Activated CD4-positive, alpha-beta T cell treated with anti-CD3 and anti-CD28 coated beads, Interleukin-2, Interleukin-4, amounts not matched to agents 100 ng/mL and 50 ng/mL, durations not matched to agents 16 hours and 8 hours (primary cell): ENCODE data around the gene C1orf167.

Experiments
- DNase-seq: peaks from one replicate; pipeline ENCODE4 v3.0.0-alpha.2; 2020; ENCODE audit warnings: low spot score

Gene C1orf167

DNA sequence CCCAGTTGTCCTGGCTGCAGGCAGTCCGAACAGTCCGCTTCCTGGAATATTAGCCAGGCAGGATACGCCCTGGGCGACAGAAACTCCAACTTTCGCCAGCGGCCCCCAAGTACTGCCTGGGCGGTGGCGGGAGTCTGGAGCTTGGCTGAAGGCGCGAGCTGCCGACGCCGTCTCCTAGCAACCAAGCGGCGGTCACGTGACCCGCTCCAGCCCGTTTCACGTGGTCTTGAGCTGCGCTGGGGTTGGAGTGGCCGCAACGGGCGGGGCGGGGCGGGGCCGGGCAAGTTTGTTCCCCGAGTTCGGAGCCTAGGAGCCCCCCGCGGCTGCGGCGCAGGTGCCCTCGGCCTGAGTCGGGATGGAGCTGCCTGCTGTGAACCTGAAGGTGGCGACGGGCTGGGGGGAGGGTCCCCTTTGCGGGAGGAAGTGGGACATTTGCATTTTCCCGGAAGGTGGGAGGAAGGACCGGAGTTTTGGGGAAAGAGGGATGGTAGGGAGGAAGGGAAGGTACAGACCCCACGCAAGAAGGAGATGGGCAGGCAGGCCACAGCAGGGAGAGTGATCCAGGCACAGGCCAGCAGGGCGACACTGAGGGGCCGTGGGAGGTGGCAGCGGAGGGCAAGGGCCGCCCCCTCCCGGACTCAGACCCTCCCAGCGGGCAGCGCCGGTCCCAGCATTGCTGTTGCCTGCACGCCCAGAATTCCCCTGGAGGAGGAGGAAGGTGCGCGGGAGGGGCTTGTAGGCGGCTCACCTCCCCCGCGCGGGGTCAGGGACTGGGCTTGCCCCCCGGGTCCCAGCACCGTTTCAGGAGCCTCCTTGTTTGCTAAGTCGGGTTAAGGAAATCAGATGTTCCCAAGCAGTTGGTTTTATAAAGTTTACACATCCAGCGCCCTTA, 25.9 kb upstream of the C1orf167 start, which contains the start of gene AGTRAP:
TSS of gene AGTRAP (plus strand) at position 283 of the 892 bp plus-strand sequence. CDS start at position 356, 73 bp downstream.
- peak; percentile 92 for DNase-seq

DNA sequence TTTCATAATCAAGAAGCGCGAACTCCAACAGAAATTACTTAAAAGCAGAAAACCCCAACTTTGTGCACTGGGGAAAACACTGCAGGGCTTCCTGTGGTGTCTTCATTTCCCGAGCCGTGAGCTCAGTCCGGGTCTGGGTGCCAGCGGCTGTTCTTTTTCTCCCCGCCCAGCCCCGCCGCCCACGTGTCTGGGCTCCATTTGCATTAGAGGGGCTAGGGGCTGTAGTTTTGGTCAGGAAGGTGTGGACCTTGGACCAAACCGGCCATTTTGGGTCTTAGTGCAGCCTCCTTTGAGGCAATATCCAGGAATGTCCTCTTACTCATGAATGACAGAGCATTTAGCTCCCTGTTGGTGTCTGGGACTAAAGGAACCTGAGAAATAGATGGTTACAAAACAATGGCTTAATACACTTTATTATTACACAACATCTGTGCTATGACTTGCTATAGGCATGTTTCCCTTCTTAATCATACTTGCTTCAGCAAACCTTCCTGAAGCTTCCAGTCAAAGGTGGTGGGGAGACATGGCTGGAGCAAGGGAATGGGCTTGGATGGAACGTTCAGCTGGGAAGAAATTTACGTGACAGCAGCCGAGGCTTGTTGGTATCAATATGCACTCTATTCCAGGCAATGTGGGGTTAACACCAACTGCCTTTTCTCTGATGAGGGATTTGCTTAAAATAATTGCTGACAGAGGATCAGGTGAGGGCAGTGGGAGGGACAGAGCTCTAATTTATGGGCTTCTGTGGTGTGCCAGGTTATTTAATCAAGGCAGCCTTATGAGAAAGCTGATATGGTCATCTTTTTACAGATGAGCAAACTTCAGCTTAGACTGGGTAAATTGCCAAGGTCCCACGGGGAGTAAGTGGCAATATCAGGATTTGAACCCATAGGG, 25.0 kb upstream of the C1orf167 start:
- peak; percentile 59 for DNase-seq

DNA sequence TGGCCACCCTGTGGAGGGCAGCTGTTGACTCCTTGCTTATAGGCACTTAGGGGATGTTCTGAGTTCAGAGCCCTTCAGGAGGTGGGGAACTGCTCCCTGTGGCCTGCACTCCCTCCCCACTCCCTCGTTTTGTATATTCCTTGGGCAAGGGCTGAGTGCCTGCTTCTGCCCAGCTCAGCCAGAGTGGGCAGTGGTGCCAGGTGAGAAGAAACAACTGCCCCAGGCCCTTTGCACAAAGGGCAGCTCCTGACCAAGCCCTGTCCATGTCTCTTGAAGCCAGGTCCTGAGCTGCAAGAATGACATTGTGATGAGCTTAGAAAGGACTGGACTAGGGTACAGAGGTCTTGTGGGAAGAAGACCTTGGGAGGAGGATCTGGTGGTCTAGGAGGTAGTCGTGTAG, 23.9 kb upstream of the C1orf167 start:
- DNase-seq, result no peak

DNA sequence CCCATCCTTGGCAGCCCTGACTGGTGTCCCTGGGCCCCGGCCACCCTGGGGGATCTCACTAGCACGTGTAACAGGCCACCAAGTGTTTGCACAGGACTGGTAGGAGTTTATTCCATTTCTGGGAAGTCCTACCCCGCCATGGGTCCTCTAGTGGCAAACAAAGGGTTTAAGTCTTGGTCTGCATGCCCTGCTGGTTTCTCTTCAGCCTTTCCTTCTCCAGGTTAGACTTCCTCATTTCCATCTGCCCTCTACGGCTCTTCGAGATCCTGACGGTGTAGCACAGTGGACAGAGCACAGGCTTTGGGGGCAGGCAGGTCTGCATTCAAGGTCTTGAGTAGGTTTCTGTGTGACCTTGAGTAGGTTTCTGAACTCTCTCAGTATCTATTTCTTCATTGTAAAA, 23.2 kb upstream of the C1orf167 start:
- DNase-seq, result no peak

DNA sequence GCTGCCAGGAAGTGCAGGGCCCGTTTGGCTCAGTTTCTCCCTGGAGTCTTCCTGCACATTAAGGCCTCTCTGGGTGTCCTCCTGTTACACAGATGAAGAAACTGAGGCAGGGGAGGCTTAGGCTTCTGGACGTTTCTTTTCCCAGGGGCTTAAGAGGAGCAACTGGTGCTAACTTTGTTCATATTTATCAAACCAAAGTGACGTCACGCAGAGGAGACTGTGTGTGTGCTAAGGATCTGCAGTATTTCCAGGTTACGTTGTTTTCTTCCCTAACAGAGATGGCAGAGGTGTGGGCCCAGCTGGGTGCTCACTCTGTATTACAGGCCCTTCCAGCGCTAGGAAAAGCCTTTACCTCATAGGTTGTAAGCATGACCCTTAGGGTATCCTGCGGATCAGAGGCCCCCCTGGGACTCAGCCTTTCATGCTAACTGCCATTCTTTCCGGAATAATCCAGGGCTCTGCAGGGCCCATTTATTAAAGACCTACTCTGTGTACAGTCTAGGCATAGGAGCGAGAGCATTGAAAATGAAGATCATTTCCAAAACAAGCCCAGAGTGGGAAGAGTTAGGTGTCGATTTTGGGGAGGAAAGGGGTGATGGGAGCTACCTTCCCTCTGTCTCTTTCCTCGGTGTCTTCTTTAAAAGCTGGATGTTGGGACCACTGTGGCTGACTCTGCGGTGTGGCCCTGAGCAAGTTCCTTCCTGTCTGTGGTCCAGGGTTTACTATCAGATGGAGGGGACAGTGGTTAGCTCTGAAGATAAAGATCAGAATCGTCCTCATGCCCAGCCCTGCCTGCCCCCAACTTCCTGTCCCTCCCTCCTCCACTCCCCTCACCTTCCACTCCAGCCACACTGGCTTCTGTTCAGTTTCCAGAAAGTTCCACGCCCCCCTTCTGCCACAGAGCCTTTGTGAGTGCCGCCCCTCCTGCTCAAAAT, 21.5 kb upstream of the C1orf167 start:
- peak; percentile 73 for DNase-seq

DNA sequence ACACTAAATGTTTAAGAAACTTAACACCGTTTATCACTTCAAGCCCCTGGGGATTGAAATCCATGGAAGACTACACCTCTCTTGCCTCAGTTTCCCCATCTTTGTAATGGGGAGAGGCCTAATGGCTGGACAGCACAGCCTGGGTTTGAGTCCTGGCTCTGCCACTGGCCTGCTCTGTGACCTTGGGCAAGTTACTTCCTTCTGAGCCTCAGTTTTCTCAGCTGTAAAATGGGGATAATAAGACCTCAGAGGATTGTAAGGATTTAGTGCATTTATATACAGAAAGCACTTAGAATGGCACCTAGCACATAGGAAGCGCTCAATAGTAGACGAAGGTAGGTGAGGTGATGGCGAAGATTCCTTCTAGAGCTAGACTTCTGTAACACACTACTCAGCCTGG, 20.5 kb upstream of the C1orf167 start:
- DNase-seq, result no peak

DNA sequence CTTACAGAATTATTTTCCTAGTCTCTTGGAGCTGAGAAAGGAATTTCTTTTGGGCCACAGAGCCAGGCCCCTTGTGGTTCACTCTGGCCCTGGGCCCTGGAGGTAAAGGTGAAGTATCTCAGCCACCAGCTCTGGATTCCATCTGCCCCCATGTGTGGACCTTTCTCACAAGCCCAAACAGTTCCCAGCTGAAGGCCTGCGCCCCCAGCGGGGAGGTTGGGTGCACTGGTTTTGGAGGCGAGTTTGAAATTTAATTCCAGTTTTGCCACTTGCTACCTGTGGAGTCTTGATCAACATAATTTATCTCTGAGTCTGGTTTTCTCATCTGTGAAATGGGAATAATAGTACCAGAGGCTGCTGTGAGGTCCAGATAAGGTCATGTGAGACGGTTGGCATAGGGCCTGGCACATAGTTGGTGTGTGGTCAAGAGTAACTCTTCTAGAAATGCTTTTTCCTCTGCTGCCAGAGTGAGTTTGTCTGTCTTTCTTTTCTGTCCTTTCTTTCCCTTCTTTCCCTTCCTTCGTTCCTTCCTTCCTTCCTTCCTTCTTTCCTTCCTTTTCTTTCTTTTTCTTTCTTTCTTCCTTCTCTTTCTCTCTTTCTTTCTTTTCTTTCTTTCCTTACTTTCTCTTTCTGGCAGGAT, 20.0 kb upstream of the C1orf167 start:
- no peak for DNase-seq

DNA sequence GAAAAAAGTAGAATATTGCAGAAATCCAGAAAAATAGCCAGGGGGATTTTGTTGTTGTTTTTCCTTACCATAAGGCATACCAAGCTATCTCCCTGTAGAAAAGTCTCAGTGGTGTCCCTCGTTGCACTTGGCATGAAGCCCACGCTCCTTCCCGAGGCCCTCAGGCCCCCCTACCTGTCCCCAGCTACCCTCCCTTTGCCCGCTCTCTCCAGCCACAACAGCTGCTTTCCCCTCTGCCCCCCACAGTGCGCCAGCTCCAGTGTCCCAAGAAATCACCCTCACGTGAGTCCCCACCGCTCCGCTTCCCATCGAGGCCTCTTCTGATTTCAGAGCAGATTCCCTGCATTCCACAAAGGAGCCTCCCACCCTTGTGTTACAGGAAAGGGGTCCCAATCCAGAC, 17.7 kb upstream of the C1orf167 start:
- DNase-seq, result no peak

DNA sequence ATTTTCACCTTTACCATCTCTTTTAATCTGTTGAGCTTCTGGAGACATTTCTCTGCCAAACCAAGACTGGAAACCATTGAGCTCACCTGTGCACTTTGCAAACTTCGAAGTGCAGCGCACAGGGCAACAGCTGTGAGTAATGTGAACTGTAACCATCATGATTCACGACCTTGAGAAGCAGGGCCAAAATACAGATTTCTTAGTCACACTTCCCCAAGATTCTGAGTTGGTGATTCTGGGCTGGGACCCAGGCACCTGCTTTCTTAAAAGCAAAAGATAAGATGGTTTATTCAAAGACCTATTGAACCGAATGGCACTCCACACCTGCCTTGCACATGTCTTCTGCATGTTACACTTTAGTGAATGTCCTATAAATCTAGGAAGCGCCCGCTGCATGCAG, 15.9 kb upstream of the C1orf167 start:
- no peak for DNase-seq

DNA sequence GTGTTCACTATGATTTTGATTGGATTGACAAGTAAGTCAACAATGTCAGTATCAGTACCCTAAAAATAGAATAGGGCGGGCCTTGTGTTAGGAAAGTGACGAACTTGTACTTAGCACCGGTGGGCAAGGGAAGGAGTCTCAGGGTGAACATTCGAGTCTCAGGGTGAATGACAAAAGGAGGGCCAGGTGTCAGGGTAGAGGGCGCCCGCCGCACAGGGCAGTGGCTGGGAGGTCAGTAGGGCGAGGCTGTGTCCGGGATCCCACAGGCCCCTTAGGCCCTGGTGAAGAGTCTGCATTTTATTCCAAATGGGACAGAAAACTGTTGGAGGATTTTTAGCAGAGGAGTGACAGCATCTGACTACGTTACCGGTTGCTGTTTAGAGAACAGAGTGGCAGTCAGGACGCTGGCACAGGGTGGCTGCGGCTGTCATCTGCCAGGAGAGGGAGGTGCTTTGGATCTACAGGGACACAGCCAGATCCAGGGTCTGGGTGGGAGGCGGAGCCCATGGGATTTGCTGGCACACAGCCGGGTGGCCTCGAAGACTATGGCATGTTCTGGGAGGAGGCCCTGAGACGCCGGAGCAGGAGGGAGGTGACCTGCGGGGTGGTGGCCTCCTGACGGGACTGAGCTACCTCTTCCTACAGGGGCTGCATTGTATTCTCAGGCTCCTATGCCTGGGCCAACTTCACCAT, 15.1 kb upstream of the C1orf167 start:
- DNase-seq, result no peak

DNA sequence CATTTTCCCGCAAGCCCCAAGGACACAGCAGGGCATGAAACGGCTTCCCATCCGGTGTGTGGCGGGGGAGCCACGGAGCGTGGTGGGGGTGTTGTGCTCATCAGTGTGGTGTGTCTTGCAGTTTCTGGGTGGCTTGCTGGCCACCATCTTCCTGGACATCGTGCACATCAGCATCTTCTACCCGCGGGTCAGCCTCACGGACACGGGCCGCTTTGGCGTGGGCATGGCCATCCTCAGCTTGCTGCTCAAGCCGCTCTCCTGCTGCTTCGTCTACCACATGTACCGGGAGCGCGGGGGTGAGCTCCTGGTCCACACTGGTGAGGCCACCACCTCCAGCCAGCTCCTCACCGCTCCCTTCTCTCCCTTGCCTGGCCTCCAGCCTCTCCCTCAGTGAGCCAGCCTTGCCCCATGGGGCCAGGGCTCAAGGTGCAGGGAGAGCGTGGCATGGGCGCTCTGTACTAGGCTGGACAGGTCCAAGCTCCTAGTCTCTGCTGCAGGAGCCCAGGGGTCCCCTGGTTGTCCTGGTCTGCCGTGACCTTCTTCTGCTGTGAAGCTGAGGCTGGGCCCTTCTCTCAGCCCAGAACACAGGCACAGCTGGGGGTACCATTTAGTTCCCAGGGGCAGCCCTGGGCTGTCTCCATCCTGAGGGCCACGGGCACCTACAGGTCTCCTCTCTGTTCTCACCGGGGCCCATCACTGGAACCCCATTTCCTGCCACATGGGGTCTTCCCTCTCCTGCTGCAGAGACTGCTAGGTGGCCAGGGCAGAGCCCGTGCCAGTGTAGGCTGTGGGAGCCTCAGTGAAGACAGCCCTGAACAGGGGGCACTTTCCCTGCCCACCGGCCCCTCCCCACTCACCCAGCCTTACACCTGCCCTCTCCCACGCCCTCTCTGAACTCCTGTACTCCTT, 13.4 kb upstream of the C1orf167 start:
- DNase-seq, result no peak

DNA sequence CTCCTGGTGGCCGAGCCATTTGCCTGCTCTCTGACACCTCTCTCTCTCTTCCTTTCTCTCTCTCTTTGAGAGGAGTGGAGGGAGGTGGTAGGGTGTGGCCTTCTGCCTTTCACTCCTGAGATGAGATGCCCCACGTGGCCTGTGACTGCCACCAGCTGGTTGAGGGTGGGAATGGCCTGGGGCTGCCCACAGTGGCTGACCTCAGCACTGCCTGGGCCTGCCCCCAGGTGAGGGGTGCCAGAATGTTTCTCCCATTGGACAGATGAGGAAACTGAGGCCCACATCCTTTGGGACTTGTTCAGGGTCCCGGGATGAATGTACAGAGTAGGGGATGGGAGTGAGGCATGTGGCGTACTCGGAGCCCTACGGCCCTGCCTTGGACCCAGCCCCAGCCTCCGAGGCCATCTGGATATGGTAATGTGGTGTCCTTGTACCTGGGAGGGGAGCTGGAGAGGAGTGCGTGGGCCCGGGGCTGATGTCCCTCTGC, 12.7 kb upstream of the C1orf167 start:
- DNase-seq, result peak; percentile 85

DNA sequence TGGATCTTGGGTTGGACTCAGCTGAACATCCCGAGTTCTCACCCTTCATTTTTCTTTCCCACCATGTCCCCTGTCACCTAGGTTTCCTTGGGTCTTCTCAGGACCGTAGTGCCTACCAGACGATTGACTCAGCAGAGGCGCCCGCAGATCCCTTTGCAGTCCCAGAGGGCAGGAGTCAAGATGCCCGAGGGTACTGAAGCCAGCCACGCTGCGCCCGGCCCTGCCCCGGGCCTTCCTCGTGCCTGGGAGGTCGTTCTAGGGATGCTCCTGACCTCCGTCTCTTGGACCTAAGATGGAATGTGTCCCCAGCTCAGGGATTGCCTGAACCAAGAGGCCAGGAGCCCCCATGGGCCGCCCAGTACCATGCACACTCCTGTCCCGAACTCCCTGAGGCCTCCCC, 12.0 kb upstream of the C1orf167 start:
- DNase-seq, result no peak

DNA sequence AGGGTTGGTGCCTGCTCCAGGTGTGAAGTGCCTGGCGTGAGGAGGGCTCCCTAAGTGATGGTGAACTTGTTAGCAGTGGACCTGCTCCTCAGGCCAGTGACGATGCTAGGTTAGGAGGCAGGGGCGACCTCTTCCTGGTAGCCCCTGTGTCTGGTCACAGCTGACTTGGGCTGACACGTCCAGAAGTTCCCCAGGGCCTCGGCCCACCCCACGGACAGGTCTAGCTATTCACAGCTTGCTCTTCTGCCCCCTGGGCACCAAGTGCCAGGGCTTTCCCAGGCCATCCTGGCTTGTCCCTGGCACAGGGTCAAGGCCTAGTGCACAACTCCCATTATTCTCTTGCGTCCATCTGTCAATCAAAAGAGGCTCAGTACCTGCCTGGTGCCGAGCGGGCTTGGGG, 10.9 kb upstream of the C1orf167 start:
- no peak for DNase-seq

DNA sequence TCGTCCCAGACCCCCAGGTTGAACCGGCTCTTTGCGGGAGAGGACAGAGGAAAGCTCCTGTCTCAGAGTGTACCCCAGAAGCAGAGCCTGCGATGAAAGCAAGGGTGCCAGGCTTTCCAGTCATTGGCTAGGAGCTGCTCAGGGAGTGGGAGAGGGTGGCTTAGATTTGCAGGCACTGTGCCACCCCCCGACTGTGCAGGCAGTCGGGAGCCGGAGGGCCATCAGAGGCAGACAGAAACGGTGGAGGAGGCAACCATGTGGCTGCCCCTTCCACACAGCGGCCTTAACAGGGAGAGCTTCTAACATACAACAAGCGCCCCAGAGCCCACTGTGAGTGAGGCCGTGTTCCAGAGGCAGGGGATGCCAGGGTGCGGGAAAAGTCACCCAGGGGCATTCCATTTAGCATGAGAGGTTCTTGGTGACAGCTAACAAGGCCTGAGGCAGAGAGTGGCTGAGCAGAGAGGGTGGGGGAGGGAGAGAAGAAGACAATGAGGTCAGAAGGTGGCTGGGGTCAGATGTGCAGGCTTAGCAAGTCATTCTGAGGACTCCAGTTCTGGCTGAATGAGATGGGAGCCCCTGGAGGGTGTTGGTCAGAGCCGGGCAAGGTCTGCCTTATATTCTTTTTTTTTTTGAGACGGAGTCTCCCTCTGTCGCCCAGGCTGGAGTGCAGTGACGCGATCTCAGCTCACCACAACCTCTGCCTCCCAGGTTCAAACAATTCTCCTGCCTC, 9.5 kb upstream of the C1orf167 start:
- no peak for DNase-seq

DNA sequence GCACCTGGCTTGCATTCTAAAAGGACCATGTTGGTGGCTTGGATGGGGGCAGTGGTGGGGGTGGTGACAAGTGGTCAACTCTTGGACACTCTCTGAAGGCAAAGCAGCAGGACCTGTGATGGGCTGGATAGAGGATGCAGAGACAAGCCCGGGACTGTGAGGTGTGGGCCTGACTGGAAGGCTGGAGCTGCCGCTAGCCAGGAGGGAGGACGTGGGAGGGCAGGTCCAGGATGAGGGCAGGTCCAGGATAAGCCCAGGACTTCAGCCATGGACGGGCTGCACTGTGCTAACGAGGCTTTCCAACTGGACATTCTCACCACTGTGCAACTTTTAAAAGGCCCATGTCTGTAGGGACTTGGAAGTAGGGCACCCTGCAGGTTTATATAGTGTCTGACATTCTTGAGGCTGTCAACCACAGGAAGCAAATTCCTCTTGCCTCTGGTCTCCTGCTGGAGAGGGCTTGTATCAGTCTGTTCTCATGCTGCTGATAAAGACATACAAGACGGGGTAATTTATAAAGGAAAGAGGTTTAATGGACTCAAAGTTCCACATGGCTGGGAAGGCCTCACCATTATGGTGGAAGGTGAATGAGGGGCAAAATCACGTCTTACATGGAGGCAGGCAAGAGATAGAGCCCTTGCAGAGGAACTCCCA, 8.3 kb upstream of the C1orf167 start:
- no peak for DNase-seq

DNA sequence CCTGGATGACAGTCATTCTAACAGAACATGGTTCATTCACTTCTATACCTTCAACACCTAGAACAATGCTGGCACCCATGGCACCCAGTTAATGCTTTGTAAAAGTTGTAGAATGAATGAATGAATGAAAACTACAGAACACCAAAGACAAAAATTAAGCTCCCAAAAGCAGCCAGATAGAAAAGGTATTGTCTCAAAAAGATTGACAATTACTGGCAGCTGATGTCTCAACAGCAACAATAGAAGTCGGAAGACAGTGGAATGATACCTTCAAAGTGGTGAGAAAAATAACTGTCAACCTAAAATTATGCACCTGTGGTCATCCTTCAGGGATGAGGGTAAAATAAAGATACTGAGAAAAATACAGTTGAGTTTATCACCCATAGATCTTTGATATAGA, 4.9 kb upstream of the C1orf167 start:
- no peak for DNase-seq

DNA sequence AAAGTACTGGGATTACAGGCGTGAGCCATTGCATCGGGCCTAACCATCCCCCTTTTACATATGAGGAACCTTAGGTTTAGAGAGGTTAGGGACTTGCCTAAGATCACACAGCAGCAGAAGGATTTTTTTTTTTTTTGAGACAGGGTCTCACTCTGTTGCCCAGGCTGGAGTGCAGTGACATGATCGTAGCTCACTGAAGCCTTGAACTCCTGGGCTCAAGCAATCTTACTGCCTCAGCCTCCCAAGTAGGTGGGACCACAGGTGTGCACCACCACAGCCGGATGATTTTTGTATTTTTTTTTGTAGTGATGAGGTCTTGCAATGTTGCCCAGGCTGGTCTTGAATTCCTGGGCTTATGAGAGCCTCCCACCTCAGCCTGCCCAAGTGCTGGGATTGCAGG, 2.2 kb upstream of the C1orf167 start:
- no peak for DNase-seq
